Endothelial cell of umbilical vein (primary cell): Measurements from ENCODE around the gene KLRB1. TPM values are rescaled to one million over a fixed set of nuclear protein-coding genes. Genes with fewer than 3 reads are reported as not detected.
"Not testable (repeated sequence)": the region's sequence is repeated elsewhere in the genome, so short reads cannot be mapped to it uniquely, and the experiment has no call there.

Experiments
- BruUV-seq: library from RNA; stranded (reverse); fragments of 400-500 nt; replicated peaks from 2 replicates; lab custom pipeline; 2021; lab: Mats Ljungman, UMichigan
- CTCF ChIA-PET: fragments of 300-600, 350-600 bp; sonication (Branson Sonifier 250); formaldehyde crosslinking; loops from one replicate; lab custom pipeline; 2021; ENCODE audit warnings: antibody characterized with exemption, inconsistent platforms; lab: Charles Lee
- POLR2A ChIA-PET: fragments of 300-600, 350-600 bp; sonication (Branson Sonifier 250); formaldehyde crosslinking; loops from one replicate; lab custom pipeline; 2021; ENCODE audit warnings: antibody characterized with exemption, inconsistent platforms; lab: Charles Lee
- DNase-seq: peaks from one replicate; pipeline ENCODE4 v3.0.0-alpha.2; 2011; ENCODE audit warnings: low read depth, low spot score
- FAIRE-seq: peaks from 2 replicates; lab custom pipeline; 2011; peaks lifted over from hg19 to GRCh38; lab: Jason Lieb, UNC
- H2AFZ ChIP-seq: 2 replicates; pipeline ENCODE4 v1.6.0; 2012; ENCODE audit warnings: low read depth, low read length, control low read depth, inconsistent platforms
- H3K27ac ChIP-seq: 2 replicates; pipeline ENCODE4 v1.5.1; 2011; ENCODE audit warnings: low read depth, mild to moderate bottlenecking, control low read depth, low read length, moderate library complexity; ENCODE audit not compliant: insufficient read depth
- H3K27me3 ChIP-seq, 2 experiments: 2 replicates each; pipeline versions ENCODE4 v1.6.0 to v1.6.1; 2011; ENCODE audit warnings: low read length in 2 of 2, mixed read lengths in 1 of 2; ENCODE audit not compliant: control insufficient read depth in 2 of 2, insufficient read depth in 2 of 2
- H3K36me3 ChIP-seq, 2 experiments: 2 replicates in 1 of 2; 3 replicates in 1 of 2; pipeline ENCODE4 v1.5.1; 2011; ENCODE audit warnings: low read length in 2 of 2, mild to moderate bottlenecking in 1 of 2, moderate library complexity in 1 of 2; ENCODE audit not compliant: control insufficient read depth in 2 of 2, insufficient read depth in 2 of 2; ENCODE audit errors: extremely low read depth in 1 of 2
- H3K4me1 ChIP-seq: 3 replicates; pipeline ENCODE4 v1.5.1; 2011; ENCODE audit warnings: mild to moderate bottlenecking, low read length; ENCODE audit not compliant: control insufficient read depth, insufficient read depth; ENCODE audit errors: extremely low read depth
- H3K4me2 ChIP-seq: 2 replicates; pipeline ENCODE4 v1.6.1; 2011; ENCODE audit warnings: low read length, control low read depth, mixed read lengths; ENCODE audit not compliant: insufficient read depth
- H3K4me3 ChIP-seq, 3 experiments: fragments of 200-600 bp in 1 of 3; sonication (generic), shearing (Covaris generic) in 1 of 3; replicated peaks in 1 of 3; 2 replicates each; pipeline ENCODE4 v1.5.1; 2011 to 2016; ENCODE audit warnings: control low read depth in 3 of 3, low read length in 3 of 3, mild to moderate bottlenecking in 2 of 3, inconsistent platforms in 1 of 3, low read depth in 1 of 3, moderate library complexity in 1 of 3; ENCODE audit not compliant: insufficient read depth in 1 of 3
- H3K79me2 ChIP-seq: 2 replicates; pipeline ENCODE4 v1.6.0; 2012; ENCODE audit warnings: low read length, inconsistent platforms; ENCODE audit not compliant: control insufficient read depth, insufficient read depth
- H3K9ac ChIP-seq: replicated peaks from 2 replicates; pipeline ENCODE3; 2011; ENCODE audit warnings: low read length, control low read depth; ENCODE audit not compliant: insufficient read depth; ENCODE audit errors: extremely low read depth
- H3K9me1 ChIP-seq: replicated peaks from 3 replicates; pipeline ENCODE4 v1.6.0; 2011; ENCODE audit warnings: mild to moderate bottlenecking, low read length; ENCODE audit not compliant: control insufficient read depth, insufficient read depth; ENCODE audit errors: extremely low read depth
- H3K9me3 ChIP-seq: replicated peaks from 2 replicates; pipeline ENCODE4 v1.5.1; 2012; ENCODE audit warnings: low read length, inconsistent platforms; ENCODE audit not compliant: control insufficient read depth, insufficient read depth
- H4K20me1 ChIP-seq: replicated peaks from 2 replicates; pipeline ENCODE3; 2011; ENCODE audit warnings: mild to moderate bottlenecking, low read length; ENCODE audit not compliant: control insufficient read depth, insufficient read depth; ENCODE audit errors: extremely low read depth
- dilution Hi-C: fragments of 300-500 bp; cut with MboI; formaldehyde crosslinking; loops from one replicate; pipeline ENCODE4 v1.15.0; 2019; ENCODE audit warnings: low sequenced_read_pairs; ENCODE audit not compliant: extremely low pct_ligation_motif_present
- intact Hi-C: fragments of 100-400 bp; cut with micrococcal nuclease; formaldehyde crosslinking; loops from one replicate; pipeline ENCODE4 v1.10.0; 2022
- polyA plus RNA-seq, 4 experiments: library from polyadenylated mRNA; depleted of rRNA in 3 of 4; stranded (reverse) in 3 of 4; unstranded in 1 of 4; fragments of >200 nt; gene quantifications; 2 replicates each; pipeline versions ENCODE4 v1.2.1 to v1.2.3, GENCODE V29; 2011 to 2012; ENCODE audit warnings: missing spikeins in 1 of 4
- small RNA-seq: library from RNA; depleted of rRNA; stranded (forward); fragments of <200 nt; gene quantifications from one replicate; pipeline ENCODE3, GENCODE V24; 2012; ENCODE audit warnings: low replicate concordance, low read depth; ENCODE audit not compliant: insufficient read depth, insufficient read length
- total RNA-seq: library from RNA; stranded (reverse); gene quantifications from 2 replicates; pipeline ENCODE4 v1.2.3, GENCODE V29; 2021

KLRB1 gene
- total and polyA plus RNA-seq, 2 donors (not counting 3 experiments of a cell fraction or from before 2014, with no cell fraction given) = not detected

DNA sequence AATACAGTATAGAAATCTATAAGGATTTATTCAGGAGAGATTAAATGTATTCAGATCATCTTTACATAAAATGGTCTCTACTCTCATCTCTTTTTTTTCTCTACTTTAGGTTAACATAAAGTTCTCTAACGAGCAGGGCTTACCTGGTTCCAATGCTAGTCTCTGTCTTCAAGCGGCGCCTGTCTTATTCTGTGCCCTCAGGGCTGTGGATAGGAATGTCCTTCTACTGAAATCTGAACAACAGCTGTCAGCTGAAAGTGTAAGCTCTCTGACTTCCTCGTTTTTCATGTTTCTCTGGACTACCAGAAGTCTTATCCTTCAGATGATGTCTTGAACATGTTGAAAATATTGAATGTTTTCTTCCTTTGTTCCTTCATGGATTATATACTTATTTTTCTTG is 62.2 kb downstream of the KLRB1 start:
- H3K27ac ChIP-seq, POLR2A ChIA-PET, DNase-seq, H3K4me2 ChIP-seq, dilution Hi-C loops, CTCF ChIA-PET, H3K27me3 ChIP-seq, H3K4me1 ChIP-seq, H4K20me1 ChIP-seq, H3K79me2 ChIP-seq, H2AFZ ChIP-seq, H3K9ac ChIP-seq, H3K9me3 ChIP-seq, H3K36me3 ChIP-seq, intact Hi-C loops, FAIRE-seq, H3K4me3 ChIP-seq, BruUV-seq, H3K9me1 ChIP-seq: not testable (repeated sequence)

Small RNA genes lying within 50 kb of the gene (small RNA-seq; reads per million reads assigned to genes)
- not detected for gene AC010186.4
- gene RNU6-700P = not detected

Other genes with a start within 250 kb of the KLRB1 start
- 4.1 and 6.5 TPM in 2 replicates for gene CLEC2D, start 61.8 kb upstream of the KLRB1 start, total RNA-seq
- 1.4 and 1.8 TPM in 2 replicates for gene CLEC2D, start 61.8 kb upstream of the KLRB1 start, polyA plus RNA-seq
- not detected in 2 replicates for gene CLECL1, start 125.2 kb upstream of the KLRB1 start, total RNA-seq
- not detected in 2 replicates for gene CLECL1, start 125.2 kb upstream of the KLRB1 start, polyA plus RNA-seq
- 0.49 and 1.2 TPM in 2 replicates for gene CD69, start 153.0 kb upstream of the KLRB1 start, total RNA-seq
- gene CD69, start 153.0 kb upstream of the KLRB1 start, polyA plus RNA-seq = 2.9 and 4.4 TPM in 2 replicates
- not detected in 2 replicates for gene KLRF1, start 219.6 kb upstream of the KLRB1 start, total RNA-seq
- gene KLRF1, start 219.6 kb upstream of the KLRB1 start, polyA plus RNA-seq = not detected in 2 replicates